ENCODE data around the gene FOXA2. TPM values are rescaled to one million over a fixed set of nuclear protein-coding genes. Genes with fewer than 3 reads are reported as not detected.

Gene FOXA2
- total RNA-seq, 2 donors from 2014 or later: 0.49 TPM; not detected in 1

- no peak for DNase-seq (ENCODE audit: low spot score)
- Histone ChIP-seq H3K27ac (no peak overlapping the region), H3K27me3 (replicated peaks; ENCODE audit: insufficient read depth) (peaks cover 5% of the 10 kb centered on the region), H3K36me3 (no peaks in the 10 kb centered on the region), H3K4me3 (no peak overlapping the region), H3K4me1 (ENCODE audit: control insufficient read depth in 1 of 2, low read depth in 2 of 2) (no peaks in the 10 kb centered on the region), H3K9me3 (no peaks in the 10 kb centered on the region)
- no peak for ATAC-seq (ENCODE audit: insufficient number of reproducible peaks, low FRiP score, low read depth)
- TF ChIP-seq CTCF (IDR thresholded peaks at IDR 0.05): no peak
These were observed 32.2 kb upstream of the FOXA2 start for GRCh38 chr20:22616551-22616950.

GRCh38 chr20:22615425-22615824, 31.1 kb upstream of the FOXA2 start:
- ATAC-seq (ENCODE audit: insufficient number of reproducible peaks, low FRiP score, low read depth): no peak
- Histone ChIP-seq H3K36me3 (no peaks in the 10 kb centered on the region), H3K4me1 (ENCODE audit: control insufficient read depth in 1 of 2, low read depth in 2 of 2) (no peaks in the 10 kb centered on the region), H3K9me3 (no peaks in the 10 kb centered on the region), H3K27ac (no peak overlapping the region), H3K4me3 (no peak overlapping the region), H3K27me3 (replicated peaks; ENCODE audit: insufficient read depth) (peaks cover 5% of the 10 kb centered on the region)
- DNase-seq (ENCODE audit: low spot score): no peak
- TF ChIP-seq CTCF (IDR thresholded peaks at IDR 0.05): no peak

GRCh38 chr20:22611636-22612035, 27.3 kb upstream of the FOXA2 start:
- no peak for ATAC-seq (ENCODE audit: insufficient number of reproducible peaks, low FRiP score, low read depth)
- no peaks in the 10 kb centered on the region for H3K36me3 ChIP-seq
- TF ChIP-seq CTCF (IDR thresholded peaks at IDR 0.05): no peak
- no peak for DNase-seq (ENCODE audit: low spot score)
- H3K4me3 ChIP-seq: no peak overlapping the region
- H3K4me1 ChIP-seq (ENCODE audit: control insufficient read depth in 1 of 2, low read depth in 2 of 2): no peaks in the 10 kb centered on the region
- H3K27ac ChIP-seq: no peak overlapping the region
- no peaks in the 10 kb centered on the region for H3K9me3 ChIP-seq
- H3K27me3 ChIP-seq (replicated peaks; ENCODE audit: insufficient read depth): no peaks in the 10 kb centered on the region

- no peak overlapping the region for H3K4me3 ChIP-seq
- no peaks in the 10 kb centered on the region for H3K4me1 ChIP-seq (ENCODE audit: control insufficient read depth in 1 of 2, low read depth in 2 of 2)
- ATAC-seq (ENCODE audit: insufficient number of reproducible peaks, low FRiP score, low read depth) (no peak), DNase-seq (ENCODE audit: low spot score) (no peak)
- no peaks in the 10 kb centered on the region for H3K9me3 ChIP-seq
- no peak overlapping the region for H3K27ac ChIP-seq
- H3K27me3 ChIP-seq (replicated peaks; ENCODE audit: insufficient read depth): no peaks in the 10 kb centered on the region
- no peak for TF ChIP-seq CTCF (IDR thresholded peaks at IDR 0.05)
- no peaks in the 10 kb centered on the region for H3K36me3 ChIP-seq
These were observed 23.3 kb upstream of the FOXA2 start for GRCh38 chr20:22607695-22608094.

- no peaks in the 10 kb centered on the region for H3K9me3 ChIP-seq
- DNase-seq (ENCODE audit: low spot score) (no peak), ATAC-seq (ENCODE audit: insufficient number of reproducible peaks, low FRiP score, low read depth) (no peak)
- no peaks in the 10 kb centered on the region for H3K36me3 ChIP-seq
- H3K4me3 ChIP-seq: no peak overlapping the region
- no peaks in the 10 kb centered on the region for H3K4me1 ChIP-seq (ENCODE audit: control insufficient read depth in 1 of 2, low read depth in 2 of 2)
- no peak overlapping the region for H3K27ac ChIP-seq
- TF ChIP-seq CTCF (IDR thresholded peaks at IDR 0.05): no peak
- no peaks in the 10 kb centered on the region for H3K27me3 ChIP-seq (replicated peaks; ENCODE audit: insufficient read depth)
These were observed 20.4 kb upstream of the FOXA2 start for GRCh38 chr20:22604815-22605214.

Measured in thoracic aorta (tissue), 2 donors.